ENCODE measurements around the gene USP25.

The USP25 gene

DNA sequence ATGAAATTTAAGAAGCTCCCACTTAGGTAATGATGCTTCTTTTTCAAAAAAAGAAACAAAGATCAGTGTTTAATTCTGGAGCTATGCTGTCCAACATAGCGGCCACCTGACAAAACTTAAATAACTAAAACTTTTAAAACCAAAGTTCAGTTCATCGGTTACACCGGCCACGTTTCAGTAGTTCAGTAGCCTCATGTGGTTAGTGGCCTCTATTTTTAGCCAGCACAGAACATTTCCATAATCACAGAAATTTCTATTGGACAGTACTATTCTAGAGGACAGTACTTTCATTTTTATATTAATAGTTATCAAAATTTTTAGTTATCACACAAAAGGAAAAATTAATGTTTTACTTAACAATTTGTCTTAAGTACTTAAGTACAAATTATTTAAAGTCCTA, 141.0 kb downstream of the USP25 start:
- DNase-seq, result no peak

- no peak for DNase-seq
Measured at GRCh38 chr21:15872236-15872635, 142.5 kb downstream of the USP25 start.

GRCh38 chr21:15874615-15875014, 144.8 kb downstream of the USP25 start:
- no peak for DNase-seq

GRCh38 chr21:15875286-15875685, 145.5 kb downstream of the USP25 start:
- DNase-seq, result no peak

- no peak for DNase-seq
Measured at GRCh38 chr21:15893902-15894301, 164.1 kb downstream of the USP25 start.

GRCh38 chr21:15894596-15894995, 164.8 kb downstream of the USP25 start:
- DNase-seq, result no peak

GRCh38 chr21:15895142-15896106, 165.6 kb downstream of the USP25 start:
- no peak for DNase-seq

DNA sequence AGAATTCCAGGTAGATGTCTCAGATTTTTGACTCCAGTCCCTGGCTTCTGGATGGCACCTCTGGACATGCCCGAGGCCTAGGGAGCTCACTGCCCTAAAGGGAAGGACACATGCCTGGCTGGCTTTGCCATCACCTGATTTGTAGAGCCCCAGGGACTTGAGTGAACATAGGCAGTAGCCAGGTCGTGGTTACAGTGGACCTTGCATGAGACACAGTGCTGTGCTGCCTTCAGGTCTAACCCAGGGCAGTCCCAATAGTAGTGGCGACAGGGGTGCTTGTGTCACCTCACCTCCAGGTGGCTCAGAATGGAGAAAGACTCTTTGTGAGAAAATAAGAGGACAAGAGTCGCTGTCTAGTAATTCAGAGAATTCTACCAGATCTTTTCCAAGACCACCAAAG, 166.7 kb downstream of the USP25 start:
- no peak for DNase-seq

GRCh38 chr21:15904389-15904788, 174.6 kb downstream of the USP25 start:
- DNase-seq, result no peak

GRCh38 chr21:15908187-15908586, 178.4 kb downstream of the USP25 start:
- DNase-seq, result no peak

DNA sequence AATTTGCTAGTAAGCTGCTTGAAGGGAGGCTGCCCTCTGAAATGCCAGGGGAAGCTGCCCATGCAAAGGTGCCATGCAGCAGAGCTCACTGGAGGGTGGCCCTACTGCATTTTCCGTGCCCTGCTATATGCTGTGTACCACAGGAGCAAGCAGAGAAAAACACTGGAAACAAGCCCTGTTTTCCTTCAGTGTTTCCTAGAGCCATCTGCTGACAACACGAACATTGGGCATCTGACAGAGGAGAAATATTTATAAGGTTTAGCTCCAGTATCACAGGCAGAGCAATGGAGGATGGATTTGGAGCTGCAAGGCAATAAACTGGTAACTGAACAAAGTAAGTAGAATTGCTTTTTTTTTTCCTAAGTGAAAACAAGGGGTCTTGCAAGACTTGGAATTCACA, 198.4 kb downstream of the USP25 start:
- no peak for DNase-seq

GRCh38 chr21:15928686-15929425, 199.1 kb downstream of the USP25 start:
- no peak for DNase-seq

- DNase-seq, result no peak
Measured at GRCh38 chr21:15929536-15929935, 199.8 kb downstream of the USP25 start.
